Measurements from ENCODE around the gene CD48.

Gene CD48

GRCh38 chr1:160750608-160751007 is 39.0 kb upstream of the CD48 start:
- no peaks in the 10 kb centered on the region for H3K36me3 ChIP-seq (ENCODE audit: insufficient read depth, low read length)
- no peaks in the 10 kb centered on the region for H4K20me1 ChIP-seq (ENCODE audit: insufficient read depth, low read length)
- H3K9ac ChIP-seq (ENCODE audit: low read depth, low read length): no peak overlapping the region
- H3K4me1 ChIP-seq (ENCODE audit: insufficient read depth, low read length): peaks cover 11% of the 10 kb centered on the region
- no peak for ATAC-seq (ENCODE audit: insufficient read depth, low read depth)
- H2AFZ ChIP-seq (ENCODE audit: low read depth, low read length): no peak overlapping the region
- no peaks in the 10 kb centered on the region for H3K9me3 ChIP-seq (ENCODE audit: insufficient read depth, low read length, severe bottlenecking)
- no peak for DNase-seq
- no peak overlapping the region for H3K4me3 ChIP-seq (ENCODE audit: low read depth in 1 of 2, low read length in 2 of 2)
- no peaks in the 10 kb centered on the region for H3K79me2 ChIP-seq (ENCODE audit: insufficient read depth, low read length)
- TF ChIP-seq EZH2 (IDR thresholded peaks at IDR 0.05; ENCODE audit: borderline replicate concordance, low read depth, low read length, severe bottlenecking): no peak
- TF ChIP-seq CTCF (IDR thresholded peaks at IDR 0.05; ENCODE audit: borderline replicate concordance, extremely low read depth, low read length, poor library complexity, severe bottlenecking): no peak
- H3K27me3 ChIP-seq (ENCODE audit: insufficient read depth, low read length, poor library complexity): no peaks in the 10 kb centered on the region
- no peak overlapping the region for H3K4me2 ChIP-seq (ENCODE audit: insufficient read depth, low read length)
- no peak overlapping the region for H3K27ac ChIP-seq (ENCODE audit: low read length)

- H3K4me2 ChIP-seq (ENCODE audit: insufficient read depth, low read length): no peak overlapping the region
- no peaks in the 10 kb centered on the region for H3K36me3 ChIP-seq (ENCODE audit: insufficient read depth, low read length)
- H2AFZ ChIP-seq (ENCODE audit: low read depth, low read length): no peak overlapping the region
- no peak overlapping the region for H3K27ac ChIP-seq (ENCODE audit: low read length)
- H3K4me1 ChIP-seq (ENCODE audit: insufficient read depth, low read length): peaks cover 11% of the 10 kb centered on the region
- H3K9me3 ChIP-seq (ENCODE audit: insufficient read depth, low read length, severe bottlenecking): no peaks in the 10 kb centered on the region
- H3K9ac ChIP-seq (ENCODE audit: low read depth, low read length): no peak overlapping the region
- no peaks in the 10 kb centered on the region for H3K27me3 ChIP-seq (ENCODE audit: insufficient read depth, low read length, poor library complexity)
- H3K4me3 ChIP-seq (ENCODE audit: low read depth in 1 of 2, low read length in 2 of 2): no peak overlapping the region
- DNase-seq (no peak), ATAC-seq (ENCODE audit: insufficient read depth, low read depth) (no peak)
- no peak for TF ChIP-seq EZH2 (IDR thresholded peaks at IDR 0.05; ENCODE audit: borderline replicate concordance, low read depth, low read length, severe bottlenecking)
- no peaks in the 10 kb centered on the region for H3K79me2 ChIP-seq (ENCODE audit: insufficient read depth, low read length)
- no peaks in the 10 kb centered on the region for H4K20me1 ChIP-seq (ENCODE audit: insufficient read depth, low read length)
These were observed 37.3 kb upstream of the CD48 start for GRCh38 chr1:160748878-160749269.

GRCh38 chr1:160748181-160748877 is 36.7 kb upstream of the CD48 start:
- DNase-seq: no peak
- H3K4me1 ChIP-seq (ENCODE audit: insufficient read depth, low read length): peaks cover 11% of the 10 kb centered on the region
- no peaks in the 10 kb centered on the region for H4K20me1 ChIP-seq (ENCODE audit: insufficient read depth, low read length)
- H3K36me3 ChIP-seq (ENCODE audit: insufficient read depth, low read length): no peaks in the 10 kb centered on the region
- no peaks in the 10 kb centered on the region for H3K9me3 ChIP-seq (ENCODE audit: insufficient read depth, low read length, severe bottlenecking)
- no peak for TF ChIP-seq EZH2 (IDR thresholded peaks at IDR 0.05; ENCODE audit: borderline replicate concordance, low read depth, low read length, severe bottlenecking)
- TF ChIP-seq CTCF (IDR thresholded peaks at IDR 0.05; ENCODE audit: borderline replicate concordance, extremely low read depth, low read length, poor library complexity, severe bottlenecking): peak; percentile 59
- H3K27ac ChIP-seq (ENCODE audit: low read length): no peak overlapping the region
- H3K79me2 ChIP-seq (ENCODE audit: insufficient read depth, low read length): no peaks in the 10 kb centered on the region
- no peak overlapping the region for H3K4me3 ChIP-seq (ENCODE audit: low read depth in 1 of 2, low read length in 2 of 2)
- H2AFZ ChIP-seq (ENCODE audit: low read depth, low read length): no peak overlapping the region
- H3K27me3 ChIP-seq (ENCODE audit: insufficient read depth, low read length, poor library complexity): no peaks in the 10 kb centered on the region
- ATAC-seq (ENCODE audit: insufficient read depth, low read depth): no peak
- H3K9ac ChIP-seq (ENCODE audit: low read depth, low read length): no peak overlapping the region
- H3K4me2 ChIP-seq (ENCODE audit: insufficient read depth, low read length): no peak overlapping the region

GRCh38 chr1:160747717-160748116 is 36.1 kb upstream of the CD48 start:
- no peaks in the 10 kb centered on the region for H4K20me1 ChIP-seq (ENCODE audit: insufficient read depth, low read length)
- TF ChIP-seq EZH2 (IDR thresholded peaks at IDR 0.05; ENCODE audit: borderline replicate concordance, low read depth, low read length, severe bottlenecking) (no peak), CTCF (IDR thresholded peaks at IDR 0.05; ENCODE audit: borderline replicate concordance, extremely low read depth, low read length, poor library complexity, severe bottlenecking) (no peak)
- no peak for ATAC-seq (ENCODE audit: insufficient read depth, low read depth)
- H2AFZ ChIP-seq (ENCODE audit: low read depth, low read length): no peak overlapping the region
- DNase-seq: no peak
- H3K79me2 ChIP-seq (ENCODE audit: insufficient read depth, low read length): no peaks in the 10 kb centered on the region
- no peak overlapping the region for H3K4me2 ChIP-seq (ENCODE audit: insufficient read depth, low read length)
- no peaks in the 10 kb centered on the region for H3K9me3 ChIP-seq (ENCODE audit: insufficient read depth, low read length, severe bottlenecking)
- H3K4me1 ChIP-seq (ENCODE audit: insufficient read depth, low read length): peaks cover 11% of the 10 kb centered on the region
- no peak overlapping the region for H3K27ac ChIP-seq (ENCODE audit: low read length)
- H3K27me3 ChIP-seq (ENCODE audit: insufficient read depth, low read length, poor library complexity): no peaks in the 10 kb centered on the region
- H3K9ac ChIP-seq (ENCODE audit: low read depth, low read length): no peak overlapping the region
- H3K36me3 ChIP-seq (ENCODE audit: insufficient read depth, low read length): no peaks in the 10 kb centered on the region
- H3K4me3 ChIP-seq (ENCODE audit: low read depth in 1 of 2, low read length in 2 of 2): no peak overlapping the region

Measured in DND-41 (cell line).